Activated naive CD8-positive, alpha-beta T cell treated with anti-CD3 and anti-CD28 coated beads, Interleukin-2, amount 50 U/mL, for 16 hours (primary cell): ENCODE data around the gene DZANK1.
"Not testable (repeated sequence)": the region's sequence is repeated elsewhere in the genome, so short reads cannot be mapped to it uniquely, and the experiment has no call there.

Experiments used
- DNase-seq: peaks from one replicate; pipeline ENCODE4 v3.0.0-alpha.2; 2020; ENCODE audit warnings: low read depth, low spot score

DZANK1 gene

GRCh38 chr20:18466894-18467730 lies at the start of gene DZANK1, which contains the start of gene POLR3F:
TSS of gene DZANK1 (minus strand) at chr20:18467030. CDS start at chr20:18465358, 1,672 bp downstream.
TSS of gene POLR3F (plus strand) at chr20:18467390. CDS start at chr20:18467507, 117 bp downstream.
- peak; percentile 82 for DNase-seq

- DNase-seq: no peak
These were observed 49.1 kb upstream of the DZANK1 start for GRCh38 chr20:18515973-18516372.

GRCh38 chr20:18514127-18514526 lies 47.3 kb upstream of the DZANK1 start:
- DNase-seq: no peak

- DNase-seq: no peak
These were observed 46.4 kb upstream of the DZANK1 start for GRCh38 chr20:18513208-18513607.

GRCh38 chr20:18511571-18511970 lies 44.7 kb upstream of the DZANK1 start:
- DNase-seq: no peak

- peak; percentile 96 for DNase-seq
These were observed 40.7 kb upstream of the DZANK1 start, which contains the start of gene SEC23B for GRCh38 chr20:18507218-18508191. TSS of gene SEC23B (plus strand) at chr20:18507940. CDS start at chr20:18510836, 2,896 bp downstream.

- DNase-seq: no peak
These were observed 39.9 kb upstream of the DZANK1 start for GRCh38 chr20:18506744-18507143.

- DNase-seq: no peak
These were observed 37.7 kb upstream of the DZANK1 start for GRCh38 chr20:18504479-18505060.

GRCh38 chr20:18501672-18502071 lies 34.8 kb upstream of the DZANK1 start:
- DNase-seq: not testable (repeated sequence)

- no peak for DNase-seq
These were observed 30.8 kb upstream of the DZANK1 start for GRCh38 chr20:18497603-18498002.

- peak; percentile 39 for DNase-seq
These were observed 30.1 kb upstream of the DZANK1 start, which contains the start of gene RBBP9 for GRCh38 chr20:18496740-18497592. TSS of gene RBBP9 (minus strand) at chr20:18497225. CDS start at chr20:18497167, 58 bp downstream.

GRCh38 chr20:18496042-18496441 lies 29.2 kb upstream of the DZANK1 start:
- DNase-seq: no peak

- DNase-seq: no peak
These were observed 21.5 kb upstream of the DZANK1 start for GRCh38 chr20:18488301-18488700.

GRCh38 chr20:18481596-18481995 lies 14.8 kb upstream of the DZANK1 start:
- no peak for DNase-seq

- no peak for DNase-seq
These were observed 11.0 kb upstream of the DZANK1 start for GRCh38 chr20:18477821-18478220.

- DNase-seq: no peak
These were observed 10.4 kb upstream of the DZANK1 start for GRCh38 chr20:18477218-18477617.

GRCh38 chr20:18466574-18466893 lies 296 bp downstream of the DZANK1 start:
- DNase-seq: no peak

- no peak for DNase-seq
These were observed 1.2 kb downstream of the DZANK1 start for GRCh38 chr20:18465536-18466200.

- DNase-seq: no peak
These were observed 10.2 kb downstream of the DZANK1 start for GRCh38 chr20:18456600-18456999.

- no peak for DNase-seq
These were observed 22.9 kb downstream of the DZANK1 start for GRCh38 chr20:18443886-18444285.
